GM18498 (cell line): ENCODE measurements around the gene TSTD2.
"Not testable (repeated sequence)": the region's sequence is repeated elsewhere in the genome, so short reads cannot be mapped to it uniquely, and the experiment has no call there.

ENCODE experiments used
- ATAC-seq: cut with Tn5 transposase; IDR thresholded peaks from one replicate; pipeline ENCODE4 v1.9.1; 2021; ENCODE audit warnings: mild to moderate bottlenecking, moderate library complexity; ENCODE audit not compliant: unreplicated experiment

Gene TSTD2

DNA sequence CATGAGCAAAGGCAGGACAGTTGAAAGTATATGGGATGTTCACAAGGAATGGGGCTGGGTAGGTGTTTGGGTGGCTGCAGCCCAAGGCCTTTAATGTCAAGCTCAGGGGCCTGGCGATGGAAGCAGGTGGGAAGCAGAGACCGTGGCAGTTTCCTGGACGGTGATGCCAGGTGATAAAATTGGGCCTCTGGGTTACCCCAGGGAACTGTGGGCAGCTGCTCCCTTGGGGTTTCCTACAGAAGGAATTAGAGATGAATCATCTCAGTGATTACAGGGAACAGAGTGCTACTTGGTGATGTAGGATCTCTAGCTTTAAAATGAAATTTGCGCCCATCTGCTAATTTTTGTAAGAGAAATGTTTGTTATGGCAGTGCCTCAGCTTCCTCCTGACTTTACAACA, 39.2 kb downstream of the TSTD2 start:
- ATAC-seq: no peak

DNA sequence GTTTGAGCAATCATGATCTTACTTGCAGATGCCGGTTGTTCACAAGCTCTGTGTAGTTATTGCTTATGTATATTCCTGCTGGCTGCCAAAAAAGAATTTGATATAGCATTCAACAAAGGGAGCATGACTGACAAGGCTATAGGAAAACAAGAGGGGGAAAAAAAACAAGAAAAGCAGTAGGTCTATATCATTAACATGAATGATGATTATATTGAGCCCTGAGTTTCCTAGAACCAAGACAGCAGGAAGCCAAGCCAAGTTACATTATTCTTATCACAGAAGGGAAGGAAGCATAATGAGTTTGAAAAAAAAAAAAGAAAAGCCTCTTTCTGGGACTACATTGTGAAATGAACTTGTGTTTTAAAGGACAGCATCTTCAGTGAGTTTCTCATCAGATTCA, 41.0 kb downstream of the TSTD2 start:
- no peak for ATAC-seq

DNA sequence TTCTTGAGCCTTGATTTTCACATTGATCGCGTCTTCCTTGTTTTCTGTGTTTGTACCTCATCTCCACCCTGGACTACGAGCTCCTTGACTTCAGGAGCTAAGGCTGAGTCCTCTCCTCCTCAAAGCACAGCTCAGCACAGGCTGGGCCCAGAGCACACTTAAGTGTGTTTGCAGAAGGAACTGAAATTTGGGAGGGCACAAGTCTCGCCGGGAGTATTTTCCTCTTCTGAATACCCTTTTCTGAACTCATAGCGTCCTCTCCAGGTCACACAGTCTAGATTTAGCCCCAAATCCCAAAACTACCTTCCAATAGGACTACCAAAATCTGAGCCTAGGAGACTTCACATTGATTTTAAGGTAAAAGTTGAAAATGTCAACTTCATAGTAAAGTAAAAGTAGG, 41.6 kb downstream of the TSTD2 start:
- no peak for ATAC-seq

- not testable (repeated sequence) for ATAC-seq
Observed at GRCh38 chr9:97586909-97587308, 46.3 kb downstream of the TSTD2 start.

- not testable (repeated sequence) for ATAC-seq
Observed at GRCh38 chr9:97584778-97585177, 48.4 kb downstream of the TSTD2 start.

GRCh38 chr9:97581590-97581989, 51.6 kb downstream of the TSTD2 start:
- ATAC-seq: not testable (repeated sequence)

DNA sequence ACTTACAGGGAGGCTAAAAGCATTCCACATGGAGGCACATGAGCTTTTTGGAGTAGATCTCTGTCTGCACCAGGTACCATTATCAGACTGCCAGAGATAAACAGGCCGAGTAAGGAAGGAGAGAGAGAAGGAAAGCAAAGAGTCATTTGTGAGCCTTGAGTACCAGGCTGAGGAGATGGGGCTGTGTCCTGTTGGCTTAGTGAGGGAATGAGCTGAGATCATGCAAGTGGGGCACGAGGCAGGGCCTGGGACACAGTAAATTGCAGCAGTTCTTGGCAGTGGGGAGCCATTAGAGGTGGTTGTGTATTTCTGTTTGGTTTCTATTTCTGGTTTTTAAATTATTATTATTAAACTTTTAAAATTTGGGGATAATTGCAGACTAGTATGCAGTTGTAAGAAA, 53.3 kb downstream of the TSTD2 start:
- ATAC-seq: no peak

- no peak for ATAC-seq
Observed at GRCh38 chr9:97578846-97579245, 54.3 kb downstream of the TSTD2 start.

DNA sequence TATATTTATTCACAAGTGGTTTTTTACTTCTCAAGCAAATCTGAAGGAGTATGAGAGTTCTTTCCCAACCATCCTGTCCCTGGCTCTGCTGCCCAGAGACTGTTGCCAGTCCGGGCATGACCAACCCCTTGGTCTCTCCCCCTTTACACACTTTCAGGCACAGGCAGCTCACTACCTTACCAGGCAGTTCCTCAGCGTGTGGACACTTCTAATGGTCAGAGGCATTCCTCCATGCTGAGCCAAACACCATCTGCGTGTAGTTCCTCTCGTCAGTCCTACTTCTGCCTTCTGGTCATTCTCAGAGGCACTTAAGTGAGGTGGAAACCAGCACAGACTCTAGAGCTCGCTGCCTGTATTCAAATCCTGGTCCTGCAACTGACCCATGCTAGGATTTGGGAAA, 56.1 kb downstream of the TSTD2 start:
- ATAC-seq: no peak

GRCh38 chr9:97575673-97576200, 57.4 kb downstream of the TSTD2 start:
- no peak for ATAC-seq

GRCh38 chr9:97574921-97575672, 58.1 kb downstream of the TSTD2 start:
- ATAC-seq: not testable (repeated sequence)

DNA sequence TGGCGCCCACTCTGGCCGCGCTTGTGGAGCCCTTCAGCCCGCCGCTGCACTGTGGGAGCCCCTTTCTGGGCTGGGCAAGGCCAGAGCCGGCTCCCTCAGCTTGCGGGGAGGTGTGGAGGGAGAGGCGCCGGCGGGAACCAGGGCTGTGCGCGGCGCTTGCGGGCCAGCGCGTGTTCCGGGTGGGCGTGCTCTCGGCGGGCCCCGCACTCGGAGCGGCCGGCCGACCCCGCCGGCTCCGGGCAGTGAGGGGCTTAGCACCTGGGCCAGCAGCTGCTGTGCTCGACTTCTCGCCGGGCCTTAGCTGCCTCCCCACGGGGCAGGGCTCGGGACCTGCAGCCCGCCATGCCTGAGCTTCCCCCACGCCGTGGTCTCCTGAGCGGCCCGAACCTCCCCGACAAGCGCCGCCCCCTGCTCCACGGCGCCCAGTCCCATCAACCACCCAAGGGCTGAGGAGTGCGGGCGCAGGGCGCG, 59.0 kb downstream of the TSTD2 start:
- ATAC-seq: not testable (repeated sequence)

- no peak for ATAC-seq
Observed at GRCh38 chr9:97573482-97574073, 59.6 kb downstream of the TSTD2 start.

GRCh38 chr9:97572892-97573365, 60.2 kb downstream of the TSTD2 start:
- ATAC-seq: no peak

DNA sequence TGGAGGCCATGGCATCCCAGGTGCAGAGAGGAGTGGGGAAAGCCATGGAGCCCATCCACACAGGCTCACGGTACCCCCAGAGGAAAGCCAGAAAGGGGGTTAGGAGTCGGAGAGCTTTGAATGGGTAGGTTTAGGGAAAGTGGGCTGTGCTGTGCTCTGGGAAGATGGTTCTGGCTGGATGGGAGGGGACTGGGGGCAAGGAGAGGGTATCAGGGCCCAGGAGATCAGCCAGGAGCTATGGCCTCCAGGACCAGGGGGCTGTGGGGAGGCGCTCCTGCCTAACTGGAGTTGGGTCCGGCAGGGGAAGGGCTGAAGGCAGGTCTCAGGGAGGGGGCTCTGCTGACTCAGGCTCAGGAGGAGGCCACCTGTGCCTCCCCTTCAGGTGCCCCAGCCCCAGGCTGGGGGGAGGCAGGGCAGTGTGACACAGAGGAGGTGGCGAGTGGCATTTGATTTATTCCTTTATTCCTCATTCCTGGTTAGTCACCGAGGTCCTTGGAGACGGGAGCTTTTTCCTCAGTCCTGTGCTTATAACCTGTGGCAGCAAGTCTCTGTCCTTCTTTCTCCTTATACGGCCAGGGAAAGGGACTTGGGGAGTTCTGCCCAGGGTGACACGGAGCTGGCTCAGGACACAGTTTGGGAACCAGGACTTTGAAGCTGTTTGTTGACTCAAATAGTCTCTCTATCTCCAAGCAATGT, 60.8 kb downstream of the TSTD2 start:
- ATAC-seq: no peak

GRCh38 chr9:97571664-97572063, 61.5 kb downstream of the TSTD2 start:
- no peak for ATAC-seq

GRCh38 chr9:97570899-97571298, 62.3 kb downstream of the TSTD2 start:
- ATAC-seq: no peak

DNA sequence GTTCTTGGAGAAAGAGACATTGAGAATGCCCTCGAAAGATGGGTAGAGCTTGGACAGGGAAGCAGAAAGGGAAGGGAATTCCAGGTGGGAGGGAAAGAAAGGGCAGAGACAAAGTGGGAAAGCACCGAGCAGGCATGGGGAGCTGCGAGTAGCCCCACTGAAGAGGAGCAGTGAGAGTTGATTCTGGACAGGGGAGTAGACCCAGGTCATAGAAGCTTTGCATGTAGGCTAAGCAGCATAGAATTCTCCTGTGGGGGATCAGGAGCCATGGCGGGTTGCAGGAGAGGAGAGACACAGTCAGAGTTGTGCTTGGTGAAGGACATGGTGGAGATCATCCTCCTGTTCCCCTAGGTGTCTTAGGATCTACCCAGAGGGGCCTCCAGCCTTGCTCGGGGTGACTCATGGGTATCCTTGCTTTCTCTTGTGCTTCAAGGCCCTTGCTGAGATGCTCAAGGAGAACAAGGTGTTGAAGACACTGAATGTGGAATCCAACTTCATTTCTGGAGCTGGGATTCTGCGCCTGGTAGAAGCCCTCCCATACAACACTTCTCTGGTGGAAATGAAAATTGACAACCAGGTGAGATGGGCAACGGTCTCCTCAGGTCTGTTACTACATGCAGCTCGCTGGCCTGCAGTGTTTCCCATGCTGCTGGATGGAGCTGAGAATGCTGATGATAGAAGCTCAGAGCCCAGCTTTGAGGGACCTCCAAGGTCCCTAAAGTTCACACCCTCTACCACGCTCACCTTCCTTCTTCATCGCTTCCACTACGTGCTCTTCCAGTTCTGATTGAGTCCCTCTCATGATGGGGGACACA, 64.5 kb downstream of the TSTD2 start:
- no peak for ATAC-seq

GRCh38 chr9:97567894-97568202, 65.3 kb downstream of the TSTD2 start:
- ATAC-seq: no peak

- ATAC-seq: no peak
Observed at GRCh38 chr9:97567182-97567893, 65.8 kb downstream of the TSTD2 start.
